GM20431 (cell line): ENCODE data around the gene DAAM2.

Experiments used
- in situ Hi-C: fragments of 300-500 bp; cut with MseI, MboI; formaldehyde crosslinking; loops from one replicate; pipeline ENCODE4 v1.15.0; 2020; ENCODE audit warnings: low sequenced_read_pairs; ENCODE audit not compliant: unreplicated experiment

Gene DAAM2

DNA sequence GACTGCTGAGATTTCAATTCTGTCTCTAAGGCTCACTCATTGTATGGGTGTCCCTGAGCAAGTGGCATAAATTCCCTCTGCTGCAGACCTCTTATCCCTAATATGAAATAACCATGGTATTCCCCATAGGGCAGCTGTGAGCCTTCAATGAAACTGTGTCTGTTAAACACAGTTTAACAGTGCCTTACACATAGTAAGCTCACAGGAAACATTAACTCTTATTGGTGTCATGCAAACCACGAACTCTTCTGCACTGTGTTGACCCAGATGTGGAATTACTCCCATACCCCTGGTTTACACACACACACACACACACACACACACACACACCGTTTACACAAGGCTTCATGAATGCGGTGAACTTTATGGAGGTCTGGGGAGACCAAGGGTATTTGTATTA, 23.2 kb downstream of the DAAM2 start:
- in situ Hi-C loops, result no loop called here

GRCh38 chr6:39816747-39817146, 24.6 kb downstream of the DAAM2 start:
- in situ Hi-C loops, result no loop called here

GRCh38 chr6:39818695-39819094, 26.5 kb downstream of the DAAM2 start:
- in situ Hi-C loops, result no loop called here

DNA sequence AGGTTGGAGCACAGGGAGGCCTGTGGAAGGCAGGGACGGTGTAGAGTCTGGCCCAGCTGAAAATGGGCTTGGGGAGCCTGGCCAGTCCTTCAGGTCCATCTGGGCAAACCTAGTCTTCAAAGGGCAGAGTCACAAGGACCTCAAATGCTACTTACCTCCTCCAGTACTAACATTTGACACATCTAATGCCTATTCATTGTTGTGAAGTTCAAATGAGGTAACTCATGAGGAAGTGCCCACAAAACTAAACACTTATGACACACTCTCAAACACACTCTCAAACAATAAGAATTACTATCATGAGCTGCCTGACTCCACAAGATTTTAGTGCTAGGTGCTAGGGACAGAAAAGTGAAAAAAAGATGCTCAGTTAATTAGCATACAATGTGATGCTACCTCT, 27.1 kb downstream of the DAAM2 start:
- in situ Hi-C loops, result no loop called here

GRCh38 chr6:39819676-39820075, 27.5 kb downstream of the DAAM2 start:
- in situ Hi-C loops, result no loop called here

- in situ Hi-C loops, result no loop called here
These were observed 28.4 kb downstream of the DAAM2 start for GRCh38 chr6:39820553-39820952.

- in situ Hi-C loops, result no loop called here
These were observed 29.0 kb downstream of the DAAM2 start for GRCh38 chr6:39821046-39821740.

- in situ Hi-C loops, result no loop called here
These were observed 29.8 kb downstream of the DAAM2 start for GRCh38 chr6:39821742-39822532.

GRCh38 chr6:39822846-39823815, 31.0 kb downstream of the DAAM2 start:
- in situ Hi-C loops, result no loop called here

GRCh38 chr6:39824030-39824926, 32.1 kb downstream of the DAAM2 start:
- in situ Hi-C loops, result no loop called here

GRCh38 chr6:39829331-39829730, 37.2 kb downstream of the DAAM2 start:
- in situ Hi-C loops, result no loop called here

DNA sequence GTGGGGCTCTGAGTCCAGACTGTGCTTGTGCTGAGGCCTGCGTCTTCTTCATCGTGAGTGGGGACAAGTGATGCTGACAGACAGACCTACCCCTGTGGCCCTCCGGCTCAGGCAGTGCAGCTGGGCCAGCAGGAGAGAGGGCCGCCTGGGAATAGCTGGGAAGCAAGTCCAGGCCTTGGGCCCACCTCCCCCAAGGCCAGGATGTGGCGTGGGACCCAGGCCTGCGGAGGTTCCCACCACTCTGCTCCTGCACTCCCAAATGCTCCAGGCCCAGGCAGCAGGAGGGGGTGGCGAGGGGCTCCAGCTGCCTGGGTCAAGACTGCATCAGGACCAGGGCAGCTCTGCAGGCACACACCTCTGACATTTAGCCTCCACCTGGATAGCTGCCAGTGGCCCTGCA, 38.3 kb downstream of the DAAM2 start:
- in situ Hi-C loops, result no loop called here

GRCh38 chr6:39831701-39832100, 39.5 kb downstream of the DAAM2 start:
- in situ Hi-C loops, result no loop called here

DNA sequence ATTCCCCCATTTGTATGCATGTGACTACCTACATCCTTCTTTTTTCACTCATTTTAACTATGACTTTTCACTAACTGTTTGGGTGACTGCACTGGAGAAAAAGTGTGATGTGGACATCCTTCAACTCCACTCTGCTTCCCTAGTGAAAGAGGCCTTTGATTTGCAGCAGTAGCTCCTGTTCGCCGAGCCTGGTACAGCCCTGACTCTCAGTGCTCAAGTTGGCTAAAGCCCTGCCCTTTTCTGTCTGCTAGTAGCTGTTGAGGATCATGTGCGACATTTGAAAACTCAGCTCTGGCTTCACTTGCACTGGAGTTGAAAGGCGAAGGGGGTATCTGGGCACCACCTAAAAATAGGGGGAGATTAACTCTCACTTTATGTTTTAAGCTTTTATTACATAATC, 42.1 kb downstream of the DAAM2 start:
- in situ Hi-C loops, result no loop called here

DNA sequence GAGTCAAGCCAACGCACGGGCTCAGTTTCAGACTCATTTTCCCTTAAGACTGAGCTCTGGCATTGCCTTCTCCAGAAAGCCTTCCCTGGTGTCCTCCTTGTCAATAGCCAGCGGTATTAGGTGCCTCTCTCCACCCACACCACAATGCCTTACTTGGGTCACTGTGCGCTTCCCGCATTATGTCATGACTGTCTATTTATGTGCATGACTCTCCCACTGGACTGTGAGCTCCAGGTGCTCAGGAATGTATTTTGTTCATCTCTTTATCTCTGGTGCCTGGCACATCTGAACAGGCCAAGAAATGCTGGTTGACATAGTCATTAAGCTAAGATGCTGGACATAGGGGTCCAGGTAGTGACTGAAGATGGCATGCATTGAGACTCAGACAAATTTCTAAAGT, 42.7 kb downstream of the DAAM2 start:
- in situ Hi-C loops, result no loop called here

GRCh38 chr6:39835821-39836295, 43.7 kb downstream of the DAAM2 start:
- in situ Hi-C loops, result no loop called here

DNA sequence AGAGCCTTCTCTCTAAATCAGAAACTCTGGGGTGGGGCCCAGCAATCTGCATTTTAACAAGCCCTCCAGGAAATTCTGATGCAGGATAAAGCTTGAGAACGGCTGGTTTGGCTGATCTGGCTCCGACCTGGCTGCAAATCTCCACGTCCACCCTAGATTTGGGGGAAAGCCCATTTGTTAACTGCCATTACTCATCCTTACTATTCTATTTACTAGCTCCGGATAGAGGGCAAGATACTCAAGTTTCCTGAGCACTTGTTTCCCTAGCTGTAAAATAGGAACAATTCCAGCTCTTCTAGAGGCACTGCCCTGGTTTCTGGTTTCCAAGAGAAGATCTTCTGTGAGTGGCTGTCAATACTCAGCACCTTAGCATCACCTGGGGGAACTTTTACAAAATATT, 44.4 kb downstream of the DAAM2 start:
- in situ Hi-C loops, result no loop called here

- in situ Hi-C loops, result no loop called here
These were observed 47.3 kb downstream of the DAAM2 start for GRCh38 chr6:39839445-39839844.

DNA sequence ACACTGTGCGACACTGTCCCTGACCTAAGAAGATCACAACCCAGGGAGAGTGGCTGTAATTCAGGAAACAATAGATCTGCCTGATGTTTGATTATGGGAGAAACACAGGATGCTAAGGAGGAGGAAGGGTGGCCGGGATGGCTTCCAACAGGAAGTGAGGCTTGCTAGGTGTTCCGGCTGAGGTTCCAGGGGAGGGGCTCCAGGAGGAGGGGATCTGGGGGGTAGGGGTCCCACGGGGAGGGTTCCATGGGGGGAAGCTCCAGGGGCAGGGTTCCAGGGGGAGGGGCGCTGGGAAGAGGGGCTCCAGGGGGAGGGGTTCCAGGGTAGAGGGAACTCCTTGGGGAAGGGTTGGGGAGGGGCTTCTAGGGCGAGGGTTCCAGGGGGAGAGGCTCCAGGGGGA, 48.6 kb downstream of the DAAM2 start:
- in situ Hi-C loops, result no loop called here
